ENCODE results near the gene INTS1.

- no peak for TF ChIP-seq CTCF (IDR thresholded peaks at IDR 0.05)
- TF ChIP-seq POLR2A (IDR thresholded peaks at IDR 0.05) = no peak
- no peak for TF ChIP-seq POLR2AphosphoS5 (IDR thresholded peaks at IDR 0.05)
- no peak for TF ChIP-seq EP300 (IDR thresholded peaks at IDR 0.05)
These were observed 72.4 kb downstream of the INTS1 start for GRCh38 chr7:1431634-1432380.
